Loucy (cell line): ENCODE measurements around the gene TDRD15.

Source experiments
- H2AFZ ChIP-seq: fragments of 200-600 bp; sonication (generic); 2 replicates; pipeline ENCODE4 v1.6.0; 2016; ENCODE audit warnings: antibody characterized with exemption, mild to moderate bottlenecking, low read length, moderate library complexity
- H3F3A ChIP-seq: fragments of 200-600 bp; 2 replicates; pipeline ENCODE4 v1.6.0; 2016; ENCODE audit warnings: antibody characterized with exemption, low read depth, mild to moderate bottlenecking
- H3K27me3 ChIP-seq: fragments of 200-600 bp; sonication (generic); 2 replicates; pipeline ENCODE4 v1.6.1; 2014; ENCODE audit warnings: low read length, mild to moderate bottlenecking; ENCODE audit not compliant: insufficient read depth, poor library complexity, severe bottlenecking
- H3K36me3 ChIP-seq: fragments of 200-600 bp; sonication (generic); 2 replicates; pipeline ENCODE4 v1.6.1; 2016; ENCODE audit warnings: low read length; ENCODE audit not compliant: insufficient read depth
- H3K4me1 ChIP-seq: fragments of 200-600 bp; sonication (generic); 2 replicates; pipeline ENCODE4 v1.5.1; 2014; ENCODE audit warnings: low read length, mild to moderate bottlenecking; ENCODE audit not compliant: insufficient read depth, poor library complexity, severe bottlenecking
- H3K4me2 ChIP-seq: fragments of 200-600 bp; sonication (generic); 2 replicates; pipeline ENCODE4 v1.6.0; 2014; ENCODE audit warnings: antibody characterized with exemption, low read length, low read depth, mild to moderate bottlenecking; ENCODE audit not compliant: poor library complexity, severe bottlenecking
- H3K4me3 ChIP-seq: fragments of 200-600 bp; sonication (generic); 2 replicates; pipeline ENCODE4 v1.5.1; 2014; ENCODE audit warnings: low read length, mild to moderate bottlenecking, mixed read lengths; ENCODE audit not compliant: poor library complexity, severe bottlenecking
- H3K79me2 ChIP-seq: fragments of 200-600 bp; sonication (generic); 2 replicates; pipeline ENCODE4 v1.6.1; 2014; ENCODE audit warnings: low read length; ENCODE audit not compliant: insufficient read depth
- H3K9ac ChIP-seq: fragments of 200-600 bp; sonication (generic); 2 replicates; pipeline ENCODE4 v1.6.0; 2014; ENCODE audit warnings: mild to moderate bottlenecking, low read depth, low read length, moderate library complexity; ENCODE audit not compliant: poor library complexity, severe bottlenecking
- H3K9me2 ChIP-seq: fragments of 200-600 bp; sonication (generic); replicated peaks from 2 replicates; pipeline ENCODE4 v1.6.1; 2016; ENCODE audit warnings: low read depth, low read length, mixed read lengths
- H3K9me3 ChIP-seq: fragments of 200-600 bp; sonication (generic); 2 replicates; pipeline ENCODE4 v1.6.1; 2014; ENCODE audit warnings: mild to moderate bottlenecking, antibody characterized with exemption, low read length, low read depth; ENCODE audit not compliant: insufficient read depth
- H4K20me1 ChIP-seq: fragments of 200-600 bp; sonication (generic); 2 replicates; pipeline ENCODE4 v1.6.0; 2014; ENCODE audit warnings: antibody characterized with exemption, low read length, mild to moderate bottlenecking; ENCODE audit not compliant: insufficient read depth, poor library complexity, severe bottlenecking
- EZH2phosphoT487 ChIP-seq: fragments of 200-600 bp; IDR thresholded peaks from 2 replicates; pipeline ENCODE4 v1.6.1; 2018; ENCODE audit warnings: antibody characterized with exemption, mild to moderate bottlenecking, moderate library complexity, borderline replicate concordance
- TF ChIP-seq, protein P1 (sequence below): fragments of 200-600 bp; sonication (generic); conservative IDR thresholded peaks from 2 replicates; pipeline ENCODE4 v1.5.1; 2014; ENCODE audit warnings: mild to moderate bottlenecking, antibody characterized with exemption, low read length

TDRD15 gene

DNA sequence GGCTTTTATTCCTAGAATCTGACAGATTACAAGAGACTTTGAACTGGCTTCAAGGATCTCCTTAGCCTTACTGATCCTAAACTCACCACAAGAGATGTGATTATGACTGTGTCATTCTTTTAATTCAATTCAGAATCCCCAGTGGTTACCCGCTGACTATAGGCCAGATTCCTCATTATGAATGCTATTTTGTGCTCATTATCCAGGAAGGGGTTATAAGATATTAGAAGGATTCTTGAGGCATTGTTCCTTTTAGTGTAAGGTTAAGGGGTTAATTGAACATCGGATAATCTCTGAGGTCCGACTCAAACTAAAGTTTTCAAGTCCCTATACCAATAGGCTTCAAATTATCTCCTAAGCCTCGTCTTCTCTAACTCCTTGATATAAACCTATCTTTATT, 39.4 kb upstream of the TDRD15 start:
- Histone ChIP-seq H2AFZ (no peak overlapping the region), H3K27me3 (no peaks in the 10 kb centered on the region), H3K79me2 (no peaks in the 10 kb centered on the region), H4K20me1 (no peaks in the 10 kb centered on the region), H3K9me3 (no peaks in the 10 kb centered on the region), H3K4me2 (no peak overlapping the region), H3K4me3 (no peak overlapping the region), H3K36me3 (no peaks in the 10 kb centered on the region), H3K9ac (no peak overlapping the region), H3K9me2 (no peaks in the 10 kb centered on the region), H3F3A (no peaks in the 10 kb centered on the region), H3K4me1 (no peaks in the 10 kb centered on the region)
- TF ChIP-seq, protein P1, sequence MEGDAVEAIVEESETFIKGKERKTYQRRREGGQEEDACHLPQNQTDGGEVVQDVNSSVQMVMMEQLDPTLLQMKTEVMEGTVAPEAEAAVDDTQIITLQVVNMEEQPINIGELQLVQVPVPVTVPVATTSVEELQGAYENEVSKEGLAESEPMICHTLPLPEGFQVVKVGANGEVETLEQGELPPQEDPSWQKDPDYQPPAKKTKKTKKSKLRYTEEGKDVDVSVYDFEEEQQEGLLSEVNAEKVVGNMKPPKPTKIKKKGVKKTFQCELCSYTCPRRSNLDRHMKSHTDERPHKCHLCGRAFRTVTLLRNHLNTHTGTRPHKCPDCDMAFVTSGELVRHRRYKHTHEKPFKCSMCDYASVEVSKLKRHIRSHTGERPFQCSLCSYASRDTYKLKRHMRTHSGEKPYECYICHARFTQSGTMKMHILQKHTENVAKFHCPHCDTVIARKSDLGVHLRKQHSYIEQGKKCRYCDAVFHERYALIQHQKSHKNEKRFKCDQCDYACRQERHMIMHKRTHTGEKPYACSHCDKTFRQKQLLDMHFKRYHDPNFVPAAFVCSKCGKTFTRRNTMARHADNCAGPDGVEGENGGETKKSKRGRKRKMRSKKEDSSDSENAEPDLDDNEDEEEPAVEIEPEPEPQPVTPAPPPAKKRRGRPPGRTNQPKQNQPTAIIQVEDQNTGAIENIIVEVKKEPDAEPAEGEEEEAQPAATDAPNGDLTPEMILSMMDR = no peak
- no peak for TF ChIP-seq EZH2phosphoT487

DNA sequence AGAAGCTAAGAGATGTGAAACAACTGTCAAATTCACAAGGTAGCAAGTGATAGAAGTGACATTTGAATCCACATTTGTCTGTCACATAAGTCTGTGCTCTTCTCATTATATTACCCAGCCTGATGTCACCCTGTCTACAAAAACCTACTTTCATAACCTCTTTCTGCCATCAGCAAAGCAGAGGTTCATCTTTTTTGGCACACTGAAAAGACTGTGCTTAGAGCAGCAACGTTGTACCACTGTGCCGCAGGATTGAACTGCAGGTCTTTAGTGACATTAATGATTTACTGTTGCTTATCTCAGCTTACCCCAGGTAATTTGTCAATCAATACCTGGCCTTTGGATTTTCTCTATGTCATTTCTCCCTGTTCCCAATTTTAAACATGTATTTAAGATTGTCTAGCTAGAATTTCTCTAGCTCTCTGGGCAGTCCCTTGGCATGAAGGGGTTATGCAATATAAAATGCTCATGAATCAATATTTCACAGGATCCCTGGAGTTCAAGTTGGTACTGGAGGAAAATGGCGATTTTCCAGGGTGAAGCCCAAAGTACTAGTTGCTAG, 31.4 kb upstream of the TDRD15 start:
- Histone ChIP-seq H3K9ac (no peak overlapping the region), H3K27me3 (no peaks in the 10 kb centered on the region), H3F3A (no peaks in the 10 kb centered on the region), H3K9me3 (no peaks in the 10 kb centered on the region), H2AFZ (no peak overlapping the region), H3K9me2 (no peaks in the 10 kb centered on the region), H3K79me2 (no peaks in the 10 kb centered on the region), H4K20me1 (no peaks in the 10 kb centered on the region), H3K36me3 (no peaks in the 10 kb centered on the region), H3K4me2 (no peak overlapping the region), H3K4me1 (no peaks in the 10 kb centered on the region), H3K4me3 (no peak overlapping the region)
- no peak for TF ChIP-seq EZH2phosphoT487
- TF ChIP-seq, protein P1 = no peak

DNA sequence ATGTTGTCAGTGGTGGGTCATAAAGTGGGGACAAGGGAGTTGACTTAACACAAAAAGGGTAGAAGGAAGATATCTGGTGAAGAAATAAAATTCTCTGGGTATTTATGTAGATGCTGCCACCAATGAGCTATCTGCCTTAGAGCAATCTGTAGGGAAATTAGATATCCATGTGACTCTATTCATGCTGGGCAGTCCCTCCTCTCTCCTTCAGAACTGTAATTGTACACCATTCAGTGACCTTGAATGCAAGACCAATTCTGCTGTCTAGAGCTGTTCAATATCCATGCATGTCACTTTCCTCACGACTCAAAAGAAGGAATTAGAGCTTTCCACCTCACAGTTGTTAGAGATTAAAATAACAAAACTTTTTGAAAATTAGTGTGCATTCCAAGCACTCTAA, 28.6 kb upstream of the TDRD15 start:
- no peak for TF ChIP-seq EZH2phosphoT487
- TF ChIP-seq, protein P1 = no peak
- H3F3A ChIP-seq = no peaks in the 10 kb centered on the region

More for the DNA sequence above, 28.6 kb upstream of the TDRD15 start:
- H3K9ac ChIP-seq = no peak overlapping the region
- H4K20me1 ChIP-seq = no peaks in the 10 kb centered on the region
- no peaks in the 10 kb centered on the region for H3K36me3 ChIP-seq
- H3K9me2 ChIP-seq = no peaks in the 10 kb centered on the region
- H3K4me2 ChIP-seq = no peak overlapping the region
- no peak overlapping the region for H2AFZ ChIP-seq
- no peaks in the 10 kb centered on the region for H3K4me1 ChIP-seq
- H3K79me2 ChIP-seq = no peaks in the 10 kb centered on the region
- H3K9me3 ChIP-seq = no peaks in the 10 kb centered on the region
- no peaks in the 10 kb centered on the region for H3K27me3 ChIP-seq
- H3K4me3 ChIP-seq = no peak overlapping the region
